ENCODE data around the gene ERAP2.
A peak's percentile ranks its signal among the peaks of the same experiment; 100 is the strongest.

ERAP2 gene

GRCh38 chr5:96942911-96943310 is 66.6 kb downstream of the ERAP2 start:
- Histone ChIP-seq H3K27ac (ENCODE audit: low read depth, low read length, severe bottlenecking) (no peak overlapping the region), H3K4me3 (ENCODE audit: extremely low read depth, insufficient read depth, low read length, poor library complexity, severe bottlenecking) (no peak overlapping the region), H3K36me3 (ENCODE audit: control insufficient read depth, insufficient read depth, low read length) (no peaks in the 10 kb centered on the region), H3K4me1 (ENCODE audit: control insufficient read depth, insufficient read depth, low read length, poor library complexity, severe bottlenecking) (no peaks in the 10 kb centered on the region), H3K9me3 (ENCODE audit: control insufficient read depth, low read length) (no peaks in the 10 kb centered on the region)
- no CpG with 5 or more reads among the region's 1 CpG for WGBS, 2 experiments (ENCODE audit: insufficient coverage in 2 of 2)

- no peaks in the 10 kb centered on the region for H3K9me3 ChIP-seq (ENCODE audit: control insufficient read depth, low read length)
Measured at GRCh38 chr5:96943799-96944198, 67.5 kb downstream of the ERAP2 start.

GRCh38 chr5:96945144-96945897 is 69.0 kb downstream of the ERAP2 start:
- Histone ChIP-seq H3K27ac (ENCODE audit: low read depth, low read length, severe bottlenecking) (no peak overlapping the region), H3K4me1 (ENCODE audit: control insufficient read depth, insufficient read depth, low read length, poor library complexity, severe bottlenecking) (no peaks in the 10 kb centered on the region), H3K9me3 (ENCODE audit: control insufficient read depth, low read length) (no peaks in the 10 kb centered on the region), H3K36me3 (ENCODE audit: control insufficient read depth, insufficient read depth, low read length) (no peaks in the 10 kb centered on the region), H3K4me3 (ENCODE audit: extremely low read depth, insufficient read depth, low read length, poor library complexity, severe bottlenecking) (no peak overlapping the region)
- WGBS, 2 experiments (ENCODE audit: insufficient coverage in 2 of 2): 83 to 91% methylated on average over 1 to 3 of the region's 5 CpGs

More at GRCh38 chr5:96943799-96944198, 67.5 kb downstream of the ERAP2 start:
- H3K36me3 ChIP-seq (ENCODE audit: control insufficient read depth, insufficient read depth, low read length): no peaks in the 10 kb centered on the region
- no peaks in the 10 kb centered on the region for H3K4me1 ChIP-seq (ENCODE audit: control insufficient read depth, insufficient read depth, low read length, poor library complexity, severe bottlenecking)
- 83% methylated on average over 1 of the region's 1 CpG; no CpG with 5 or more reads in 1 of the 2 experiments for WGBS, 2 experiments (ENCODE audit: insufficient coverage in 2 of 2)
- H3K27ac ChIP-seq (ENCODE audit: low read depth, low read length, severe bottlenecking): no peak overlapping the region
- H3K4me3 ChIP-seq (ENCODE audit: extremely low read depth, insufficient read depth, low read length, poor library complexity, severe bottlenecking): no peak overlapping the region

GRCh38 chr5:96946381-96946780 is 70.1 kb downstream of the ERAP2 start:
- Histone ChIP-seq H3K36me3 (ENCODE audit: control insufficient read depth, insufficient read depth, low read length) (no peaks in the 10 kb centered on the region), H3K4me1 (ENCODE audit: control insufficient read depth, insufficient read depth, low read length, poor library complexity, severe bottlenecking) (no peaks in the 10 kb centered on the region), H3K27ac (ENCODE audit: low read depth, low read length, severe bottlenecking) (no peak overlapping the region), H3K4me3 (ENCODE audit: extremely low read depth, insufficient read depth, low read length, poor library complexity, severe bottlenecking) (no peak overlapping the region), H3K9me3 (ENCODE audit: control insufficient read depth, low read length) (no peaks in the 10 kb centered on the region)
- WGBS, 2 experiments (ENCODE audit: insufficient coverage in 2 of 2): 100% methylated on average over 1 of the region's 3 CpGs; no CpG with 5 or more reads in 1 of the 2 experiments

GRCh38 chr5:96952118-96952750 is 75.9 kb downstream of the ERAP2 start:
- Histone ChIP-seq H3K4me1 (ENCODE audit: control insufficient read depth, insufficient read depth, low read length, poor library complexity, severe bottlenecking) (peaks cover 4% of the 10 kb centered on the region), H3K27ac (ENCODE audit: low read depth, low read length, severe bottlenecking) (no peak overlapping the region), H3K36me3 (ENCODE audit: control insufficient read depth, insufficient read depth, low read length) (no peaks in the 10 kb centered on the region), H3K9me3 (ENCODE audit: control insufficient read depth, low read length) (no peaks in the 10 kb centered on the region), H3K4me3 (ENCODE audit: extremely low read depth, insufficient read depth, low read length, poor library complexity, severe bottlenecking) (no peak overlapping the region)
- WGBS, 2 experiments (ENCODE audit: insufficient coverage in 2 of 2): 90 to 100% methylated on average over 1 of the region's 3 CpGs

GRCh38 chr5:96952974-96953730 is 76.9 kb downstream of the ERAP2 start:
- H3K36me3 ChIP-seq (ENCODE audit: control insufficient read depth, insufficient read depth, low read length): no peaks in the 10 kb centered on the region
- no peak overlapping the region for H3K4me3 ChIP-seq (ENCODE audit: extremely low read depth, insufficient read depth, low read length, poor library complexity, severe bottlenecking)
- WGBS, 2 experiments (ENCODE audit: insufficient coverage in 2 of 2): 76 to 90% methylated on average over 2 to 4 of the region's 7 CpGs
- peaks cover 5% of the 10 kb centered on the region for H3K4me1 ChIP-seq (ENCODE audit: control insufficient read depth, insufficient read depth, low read length, poor library complexity, severe bottlenecking)
- H3K27ac ChIP-seq (ENCODE audit: low read depth, low read length, severe bottlenecking): no peak overlapping the region
- no peaks in the 10 kb centered on the region for H3K9me3 ChIP-seq (ENCODE audit: control insufficient read depth, low read length)

- Histone ChIP-seq H3K36me3 (ENCODE audit: control insufficient read depth, insufficient read depth, low read length) (no peaks in the 10 kb centered on the region), H3K4me3 (ENCODE audit: extremely low read depth, insufficient read depth, low read length, poor library complexity, severe bottlenecking) (no peak overlapping the region), H3K4me1 (ENCODE audit: control insufficient read depth, insufficient read depth, low read length, poor library complexity, severe bottlenecking) (peaks cover 9% of the 10 kb centered on the region), H3K9me3 (ENCODE audit: control insufficient read depth, low read length) (no peaks in the 10 kb centered on the region), H3K27ac (ENCODE audit: low read depth, low read length, severe bottlenecking) (no peak overlapping the region)
- WGBS, 2 experiments (ENCODE audit: insufficient coverage in 2 of 2): 91 to 92% methylated on average over 4 of the region's 4 CpGs
Measured at GRCh38 chr5:96957254-96958049, 81.2 kb downstream of the ERAP2 start.

- Histone ChIP-seq H3K9me3 (ENCODE audit: control insufficient read depth, low read length) (no peaks in the 10 kb centered on the region), H3K4me1 (ENCODE audit: control insufficient read depth, insufficient read depth, low read length, poor library complexity, severe bottlenecking) (peaks cover 22% of the 10 kb centered on the region), H3K4me3 (ENCODE audit: extremely low read depth, insufficient read depth, low read length, poor library complexity, severe bottlenecking) (no peak overlapping the region), H3K27ac (ENCODE audit: low read depth, low read length, severe bottlenecking) (no peak overlapping the region), H3K36me3 (ENCODE audit: control insufficient read depth, insufficient read depth, low read length) (no peaks in the 10 kb centered on the region)
- WGBS, 2 experiments (ENCODE audit: insufficient coverage in 2 of 2): 100% methylated on average over 1 to 2 of the region's 5 CpGs
Measured at GRCh38 chr5:96958977-96959376, 82.7 kb downstream of the ERAP2 start.

- no peak overlapping the region for H3K27ac ChIP-seq (ENCODE audit: low read depth, low read length, severe bottlenecking)
- no peaks in the 10 kb centered on the region for H3K36me3 ChIP-seq (ENCODE audit: control insufficient read depth, insufficient read depth, low read length)
- WGBS, 2 experiments (ENCODE audit: insufficient coverage in 2 of 2): 80% methylated on average over 1 of the region's 1 CpG; no CpG with 5 or more reads in 1 of the 2 experiments
- peaks cover 22% of the 10 kb centered on the region for H3K4me1 ChIP-seq (ENCODE audit: control insufficient read depth, insufficient read depth, low read length, poor library complexity, severe bottlenecking)
- no peaks in the 10 kb centered on the region for H3K9me3 ChIP-seq (ENCODE audit: control insufficient read depth, low read length)
- H3K4me3 ChIP-seq (ENCODE audit: extremely low read depth, insufficient read depth, low read length, poor library complexity, severe bottlenecking): no peak overlapping the region
Measured at GRCh38 chr5:96961053-96961452, 84.8 kb downstream of the ERAP2 start.

- 92 to 100% methylated on average over 2 to 3 of the region's 4 CpGs for WGBS, 2 experiments (ENCODE audit: insufficient coverage in 2 of 2)
- Histone ChIP-seq H3K9me3 (ENCODE audit: control insufficient read depth, low read length) (no peaks in the 10 kb centered on the region), H3K27ac (ENCODE audit: low read depth, low read length, severe bottlenecking) (peak overlapping the region; percentile 26), H3K36me3 (ENCODE audit: control insufficient read depth, insufficient read depth, low read length) (no peaks in the 10 kb centered on the region), H3K4me3 (ENCODE audit: extremely low read depth, insufficient read depth, low read length, poor library complexity, severe bottlenecking) (no peak overlapping the region), H3K4me1 (ENCODE audit: control insufficient read depth, insufficient read depth, low read length, poor library complexity, severe bottlenecking) (peaks cover 21% of the 10 kb centered on the region)
Measured at GRCh38 chr5:96962540-96962991, 86.3 kb downstream of the ERAP2 start.

Measured in mesodermal cell (in vitro differentiated cells).